ENCODE results near the gene AGAP5.

Gene AGAP5

GRCh38 chr10:73650537-73651331 is 47.2 kb downstream of the AGAP5 start:
- DNase-seq = no peak

- no peak for DNase-seq
These were observed 47.9 kb downstream of the AGAP5 start for GRCh38 chr10:73649876-73650536.

GRCh38 chr10:73648975-73649829 is 48.7 kb downstream of the AGAP5 start:
- DNase-seq = no peak

- no peak for DNase-seq
These were observed 49.8 kb downstream of the AGAP5 start for GRCh38 chr10:73647875-73648651.

- peak; percentile 80 for DNase-seq
These were observed 50.6 kb downstream of the AGAP5 start for GRCh38 chr10:73647211-73647874.

GRCh38 chr10:73646598-73647041 is 51.3 kb downstream of the AGAP5 start:
- no peak for DNase-seq

GRCh38 chr10:73645251-73645650 is 52.7 kb downstream of the AGAP5 start:
- no peak for DNase-seq

- DNase-seq = no peak
These were observed 53.1 kb downstream of the AGAP5 start for GRCh38 chr10:73644767-73645166.

- DNase-seq = peak; percentile 69
These were observed 53.7 kb downstream of the AGAP5 start for GRCh38 chr10:73644015-73644743.

GRCh38 chr10:73643362-73643761 is 54.5 kb downstream of the AGAP5 start:
- DNase-seq = no peak

- no peak for DNase-seq
These were observed 56.4 kb downstream of the AGAP5 start, which contains the start of gene MYOZ1 for GRCh38 chr10:73641328-73642060. Gene MYOZ1 (minus strand): TSS chr10:73641474. CDS start chr10:73640017, 1,457 bp downstream.

GRCh38 chr10:73639286-73639685 is 58.6 kb downstream of the AGAP5 start:
- DNase-seq = no peak

- no peak for DNase-seq
These were observed 62.1 kb downstream of the AGAP5 start for GRCh38 chr10:73635781-73636180.

- no peak for DNase-seq
These were observed 63.5 kb downstream of the AGAP5 start for GRCh38 chr10:73634421-73634820.

- no peak for DNase-seq
These were observed 68.7 kb downstream of the AGAP5 start for GRCh38 chr10:73629165-73629564.

GRCh38 chr10:73628405-73628804 is 69.5 kb downstream of the AGAP5 start:
- no peak for DNase-seq

- no peak for DNase-seq
These were observed 70.6 kb downstream of the AGAP5 start for GRCh38 chr10:73627300-73627699.

GRCh38 chr10:73625884-73626752 is 71.8 kb downstream of the AGAP5 start:
- DNase-seq = peak; percentile 93

All from activated CD8-positive, alpha-beta memory T cell treated with anti-CD3 and anti-CD28 coated beads for 24 hours (primary cell).